ENCODE data around the gene MAZ. TPM values are rescaled to one million over a fixed set of nuclear protein-coding genes. Genes with fewer than 3 reads are reported as not detected.

The MAZ gene
- total and polyA plus RNA-seq, 2 of the 8 experiments (the other 6 are each of a cell fraction or from before 2014, with no cell fraction given) = 219 to 380 TPM

DNA sequence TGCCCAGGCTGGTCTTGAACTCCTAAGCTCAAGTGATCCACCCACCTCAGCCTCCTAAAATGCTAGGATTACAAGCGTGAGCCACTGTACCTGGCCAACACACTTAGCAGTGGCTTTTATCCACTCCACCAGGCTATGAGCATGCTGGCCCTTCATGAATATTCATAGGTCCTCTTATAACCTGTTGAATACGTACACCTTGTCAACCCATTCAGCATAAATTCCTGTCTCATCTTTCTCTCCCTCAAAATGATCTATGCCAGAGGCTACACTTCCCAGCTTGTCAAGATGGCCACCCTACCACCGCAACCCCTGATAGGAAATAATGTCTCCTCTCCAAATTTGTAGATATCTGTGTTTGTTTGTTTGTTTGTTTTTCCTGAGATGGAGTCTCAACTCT lies 39.3 kb upstream of the MAZ start (continued):
- TF ChIP-seq SIN3A (conservative IDR thresholded peaks at IDR 0.05 in 1 of 2, IDR thresholded peaks at IDR 0.05 in 1 of 2; ENCODE audit: low read depth in 1 of 2, low read length in 2 of 2) = no peak
- TF ChIP-seq RNF2 (IDR thresholded peaks at IDR 0.05; ENCODE audit: borderline replicate concordance, low read depth, low read length, missing control alignments, poor library complexity, severe bottlenecking) = no peak
- no peak for TF ChIP-seq GABPA (IDR thresholded peaks at IDR 0.05; ENCODE audit: borderline replicate concordance, insufficient read depth, low read length)

All from H1 (cell line).